Measurements from ENCODE around the gene FOSL1. TPM values are rescaled to one million over a fixed set of nuclear protein-coding genes. Genes with fewer than 3 reads are reported as not detected.

Gene FOSL1
- total RNA-seq, 1 experiment from 2014 or later, result 33.7 TPM

- H4K8ac ChIP-seq (replicated peaks; ENCODE audit: insufficient read length, low read depth, low read length), result no peak overlapping the region
- no peak overlapping the region for H4K5ac ChIP-seq (ENCODE audit: insufficient read length, low read depth, low read length)
- H2AK5ac ChIP-seq (ENCODE audit: insufficient read length, low read length), result no peak overlapping the region
- H3K18ac ChIP-seq (ENCODE audit: insufficient read length, low read depth, low read length), result peak overlapping the region; percentile 73
- H3K9ac ChIP-seq (ENCODE audit: extremely low read depth, insufficient read length, low read length), result peak overlapping the region; percentile 81
- peak; percentile 75 for DNase-seq
- H3K27me3 ChIP-seq (ENCODE audit: insufficient read depth, low read length), result no peaks in the 10 kb centered on the region
- H2BK12ac ChIP-seq (ENCODE audit: insufficient read length, low read depth, low read length), result no peak overlapping the region
- no CpG with 5 or more reads among the region's 57 CpGs for WGBS (ENCODE audit: extremely low coverage, insufficient read length, low lambda C conversion rate)
- Mint-ChIP-seq H3K36me3 (ENCODE audit: insufficient read depth in 1 of 3, low read depth in 3 of 3) (peaks cover 47 to 53% (median 48%) of the 10 kb centered on the region in 3 experiments), H3K27ac (peak overlapping the region in 2 of 3 experiments; percentile 58 to 72; a peak in 5 of 7 replicates), H3K4me1 (peaks cover 29 to 33% of the 10 kb centered on the region in 2 experiments), H3K4me3 (peak overlapping the region; percentile 86 to 89), H3K9me3 (peaks cover 3 to 5% of the 10 kb centered on the region in 2 experiments; a peak in 2 of 5 replicates), H3K27me3 (ENCODE audit: low read depth) (peaks cover 1% of the 10 kb centered on the region; the same call in 1 of the 2 replicates)
- no peak overlapping the region for H3T11ph ChIP-seq (ENCODE audit: low read length)
- H3K79me1 ChIP-seq (ENCODE audit: insufficient read depth, low read depth, low read length, poor library complexity, severe bottlenecking), result peaks cover 3% of the 10 kb centered on the region
- no peak overlapping the region for H2BK15ac ChIP-seq (ENCODE audit: low read depth, low read length)
- no peak overlapping the region for H2AFZ ChIP-seq (ENCODE audit: low read length)
- no peak overlapping the region for H3K23ac ChIP-seq (ENCODE audit: insufficient read length, low read depth, low read length)
- H3K56ac ChIP-seq (ENCODE audit: insufficient read length, low read depth, low read length), result no peak overlapping the region
- H4K20me1 ChIP-seq (ENCODE audit: control insufficient read depth, insufficient read depth, insufficient read length), result peaks cover 2% of the 10 kb centered on the region
- peaks cover 14% of the 10 kb centered on the region; the same call in 1 of the 2 replicates for H3K79me2 ChIP-seq (ENCODE audit: insufficient read depth, low read length)
- H3K4me1 ChIP-seq (ENCODE audit: insufficient read depth, low read length), result no peaks in the 10 kb centered on the region
- H4K91ac ChIP-seq (ENCODE audit: insufficient read length, low read depth, low read length), result no peak overlapping the region
- H2BK20ac ChIP-seq (ENCODE audit: low read depth, low read length, poor library complexity, severe bottlenecking), result no peak overlapping the region
- peak overlapping the region; percentile 83 for H3K14ac ChIP-seq (ENCODE audit: insufficient read depth, low read length)
- no peak overlapping the region for H3K4ac ChIP-seq (ENCODE audit: low read depth, low read length)
- H3K9me3 ChIP-seq (ENCODE audit: control insufficient read depth, low read depth, low read length), result no peaks in the 10 kb centered on the region
- H3K23me2 ChIP-seq (ENCODE audit: insufficient read length, low read depth, low read length, poor library complexity, severe bottlenecking), result peaks cover 25% of the 10 kb centered on the region
- H2BK5ac ChIP-seq (ENCODE audit: insufficient read length, low read length), result no peak overlapping the region
- H2BK120ac ChIP-seq (ENCODE audit: low read depth, low read length, poor library complexity, severe bottlenecking), result no peak overlapping the region
- TF ChIP-seq CTCF (conservative IDR thresholded peaks at IDR 0.05), result no peak
- peak overlapping the region; percentile 77 for H3K4me2 ChIP-seq (ENCODE audit: insufficient read depth, insufficient read length, low read length)
- H3K27ac ChIP-seq (ENCODE audit: insufficient read length, low read depth, low read length), result no peak overlapping the region
Observed at GRCh38 chr11:65856689-65857499, 43.3 kb downstream of the FOSL1 start.

Measured in H9 (cell line).